HFF-Myc (cell line): ENCODE measurements around the gene TP53I13.
A peak's percentile ranks its signal among the peaks of the same experiment; 100 is the strongest.

Experiments used
- DNase-seq: peaks from one replicate; pipeline ENCODE4 v3.0.0-alpha.2; 2011; ENCODE audit warnings: low read depth; ENCODE audit errors: extremely low read depth
- H3K4me3 ChIP-seq: replicated peaks from 2 replicates; pipeline ENCODE4 v1.5.1; 2011; ENCODE audit warnings: low read depth, mild to moderate bottlenecking, control low read depth, low read length
- TF ChIP-seq, protein P1 (sequence below): IDR thresholded peaks from 2 replicates; pipeline ENCODE4 v1.5.1; 2012; ENCODE audit warnings: mild to moderate bottlenecking, low read depth, low read length, control low read depth; ENCODE audit errors: missing control alignments

The TP53I13 gene

DNA sequence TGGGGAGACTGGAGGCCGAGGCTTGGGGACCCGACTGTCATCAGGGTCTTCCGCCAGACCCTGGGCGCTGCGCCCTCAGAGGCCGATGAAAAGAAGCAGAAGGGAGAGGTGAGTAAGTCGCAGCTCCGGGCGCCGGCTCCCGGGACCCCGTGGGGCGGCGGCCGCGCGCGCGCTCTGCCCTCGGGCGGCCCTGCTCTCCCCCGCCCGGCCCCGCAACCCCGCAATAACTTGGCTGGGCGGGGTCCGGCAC, 1.3 kb upstream of the TP53I13 start:
- DNase-seq, result no peak
- H3K4me3 ChIP-seq, result peak overlapping the region; percentile 66
- TF ChIP-seq, protein P1, sequence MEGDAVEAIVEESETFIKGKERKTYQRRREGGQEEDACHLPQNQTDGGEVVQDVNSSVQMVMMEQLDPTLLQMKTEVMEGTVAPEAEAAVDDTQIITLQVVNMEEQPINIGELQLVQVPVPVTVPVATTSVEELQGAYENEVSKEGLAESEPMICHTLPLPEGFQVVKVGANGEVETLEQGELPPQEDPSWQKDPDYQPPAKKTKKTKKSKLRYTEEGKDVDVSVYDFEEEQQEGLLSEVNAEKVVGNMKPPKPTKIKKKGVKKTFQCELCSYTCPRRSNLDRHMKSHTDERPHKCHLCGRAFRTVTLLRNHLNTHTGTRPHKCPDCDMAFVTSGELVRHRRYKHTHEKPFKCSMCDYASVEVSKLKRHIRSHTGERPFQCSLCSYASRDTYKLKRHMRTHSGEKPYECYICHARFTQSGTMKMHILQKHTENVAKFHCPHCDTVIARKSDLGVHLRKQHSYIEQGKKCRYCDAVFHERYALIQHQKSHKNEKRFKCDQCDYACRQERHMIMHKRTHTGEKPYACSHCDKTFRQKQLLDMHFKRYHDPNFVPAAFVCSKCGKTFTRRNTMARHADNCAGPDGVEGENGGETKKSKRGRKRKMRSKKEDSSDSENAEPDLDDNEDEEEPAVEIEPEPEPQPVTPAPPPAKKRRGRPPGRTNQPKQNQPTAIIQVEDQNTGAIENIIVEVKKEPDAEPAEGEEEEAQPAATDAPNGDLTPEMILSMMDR, result no peak

DNA sequence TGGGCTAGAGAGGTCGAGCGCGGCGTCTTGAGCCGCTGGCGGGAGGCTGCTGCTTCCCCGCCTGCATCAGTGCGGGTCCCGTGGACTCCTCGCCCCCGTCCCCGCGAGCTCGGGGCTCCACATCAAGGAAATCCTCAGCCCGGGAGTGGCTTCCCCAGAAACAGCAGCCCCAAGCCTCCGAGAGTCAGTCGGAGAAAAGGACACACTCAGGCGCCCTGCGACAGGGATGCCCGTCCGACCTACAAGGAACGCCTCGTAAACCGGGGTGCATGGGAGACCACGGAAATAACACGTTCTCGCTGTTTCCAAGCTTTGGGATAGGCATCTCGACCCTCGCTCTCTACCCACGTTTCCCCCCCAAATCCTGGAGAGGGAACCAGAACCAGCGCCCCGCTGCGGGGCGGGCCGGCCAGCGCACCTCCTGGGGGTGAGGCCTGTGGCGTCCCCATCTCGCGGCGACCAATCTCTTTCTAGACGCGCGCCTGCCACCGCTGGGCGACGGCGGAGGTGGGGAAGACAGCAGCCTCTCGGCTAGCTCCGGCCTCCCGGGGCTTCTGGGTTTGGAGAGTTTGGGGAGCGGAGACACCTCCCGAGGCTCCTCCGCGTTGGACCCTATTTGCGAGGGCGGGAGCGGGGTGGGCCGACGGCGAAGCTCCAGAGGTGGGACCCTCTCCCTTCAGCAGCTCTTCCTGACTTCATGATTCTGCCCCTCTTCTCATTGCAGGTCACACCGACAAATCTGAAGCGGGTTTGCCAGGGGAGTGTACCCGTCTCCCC, 759 bp upstream of the TP53I13 start:
- DNase-seq, result no peak

DNA sequence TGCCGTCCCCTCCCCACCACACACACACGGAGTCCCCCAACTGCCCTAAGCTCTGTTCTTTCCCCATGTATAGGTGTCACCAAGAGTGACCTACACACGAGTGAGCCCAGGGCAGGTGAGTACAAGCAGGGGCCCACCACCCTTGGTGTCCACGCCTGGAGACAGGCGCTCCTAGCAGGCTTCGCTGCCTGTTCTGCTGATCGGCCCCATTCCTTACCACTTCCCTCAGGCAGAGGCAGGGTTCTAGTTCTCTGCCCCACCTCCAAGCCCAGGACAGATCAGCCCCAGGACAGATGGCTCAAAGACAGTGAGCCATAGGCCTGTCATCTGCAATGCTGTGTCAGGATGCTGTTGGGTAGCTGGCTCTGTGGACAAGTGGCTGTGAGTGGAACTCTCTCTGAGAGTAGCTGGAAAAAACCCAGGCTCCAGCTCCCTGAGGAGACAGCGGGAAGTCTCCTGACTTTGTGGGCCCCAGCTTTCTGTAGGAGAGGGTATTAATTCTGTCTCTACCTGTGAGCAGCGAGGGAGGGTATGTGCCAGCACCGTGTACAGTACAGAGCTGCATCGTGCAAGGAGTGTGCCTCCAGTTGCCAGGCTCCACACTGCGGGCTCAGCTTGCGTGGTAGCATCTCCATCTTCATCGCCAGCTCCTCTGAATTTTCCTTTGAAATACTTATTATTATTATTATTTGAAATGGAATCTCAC, 897 bp downstream of the TP53I13 start:
- H3K4me3 ChIP-seq, result peak overlapping the region; percentile 66
- TF ChIP-seq, protein P1, result no peak
- DNase-seq, result no peak

More for the DNA sequence above, 759 bp upstream of the TP53I13 start:
- TF ChIP-seq, protein P1, result no peak
- peak overlapping the region; percentile 66 for H3K4me3 ChIP-seq

DNA sequence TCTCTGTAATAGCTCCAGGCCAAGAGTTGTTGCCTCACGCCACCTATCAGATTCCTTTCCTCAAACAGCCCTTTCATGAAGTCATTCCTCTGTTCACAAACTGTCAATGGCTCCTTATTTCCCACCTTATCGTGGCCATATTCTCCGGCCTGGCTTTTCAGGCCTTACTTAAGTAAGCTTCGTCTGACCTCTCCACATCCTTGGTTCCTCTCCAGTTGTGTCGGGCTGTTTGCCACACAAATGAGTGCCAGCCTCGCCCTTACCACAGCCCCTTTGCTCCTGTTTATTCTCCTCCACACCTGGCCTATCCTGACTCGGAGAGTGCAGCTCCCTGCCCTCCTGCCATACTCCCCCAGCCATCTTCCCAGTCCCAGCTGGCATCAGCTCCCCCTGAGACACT, 2.0 kb downstream of the TP53I13 start:
- H3K4me3 ChIP-seq, result no peak overlapping the region
- TF ChIP-seq, protein P1, result no peak
- no peak for DNase-seq

DNA sequence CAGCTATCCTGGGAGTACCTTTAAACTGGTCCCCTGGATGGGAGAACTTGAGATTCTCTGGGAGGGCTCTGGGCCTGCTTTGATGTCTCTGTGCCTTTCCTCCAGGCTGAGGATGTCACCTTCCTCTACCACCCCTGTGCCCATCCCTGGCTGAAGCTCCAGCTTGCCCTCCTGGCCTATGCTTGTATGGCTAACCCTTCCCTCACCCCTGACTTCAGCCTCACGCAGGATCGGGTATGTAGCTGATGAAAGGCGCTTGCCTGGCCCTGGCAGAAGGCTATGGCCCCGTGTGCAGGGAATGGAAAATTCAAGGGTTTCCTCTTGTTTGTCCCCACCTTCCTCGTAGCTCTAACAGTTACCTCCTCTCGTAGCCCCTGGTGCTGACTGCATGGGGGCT, 3.0 kb downstream of the TP53I13 start:
- no peak overlapping the region for H3K4me3 ChIP-seq
- TF ChIP-seq, protein P1, result no peak
- DNase-seq, result no peak

DNA sequence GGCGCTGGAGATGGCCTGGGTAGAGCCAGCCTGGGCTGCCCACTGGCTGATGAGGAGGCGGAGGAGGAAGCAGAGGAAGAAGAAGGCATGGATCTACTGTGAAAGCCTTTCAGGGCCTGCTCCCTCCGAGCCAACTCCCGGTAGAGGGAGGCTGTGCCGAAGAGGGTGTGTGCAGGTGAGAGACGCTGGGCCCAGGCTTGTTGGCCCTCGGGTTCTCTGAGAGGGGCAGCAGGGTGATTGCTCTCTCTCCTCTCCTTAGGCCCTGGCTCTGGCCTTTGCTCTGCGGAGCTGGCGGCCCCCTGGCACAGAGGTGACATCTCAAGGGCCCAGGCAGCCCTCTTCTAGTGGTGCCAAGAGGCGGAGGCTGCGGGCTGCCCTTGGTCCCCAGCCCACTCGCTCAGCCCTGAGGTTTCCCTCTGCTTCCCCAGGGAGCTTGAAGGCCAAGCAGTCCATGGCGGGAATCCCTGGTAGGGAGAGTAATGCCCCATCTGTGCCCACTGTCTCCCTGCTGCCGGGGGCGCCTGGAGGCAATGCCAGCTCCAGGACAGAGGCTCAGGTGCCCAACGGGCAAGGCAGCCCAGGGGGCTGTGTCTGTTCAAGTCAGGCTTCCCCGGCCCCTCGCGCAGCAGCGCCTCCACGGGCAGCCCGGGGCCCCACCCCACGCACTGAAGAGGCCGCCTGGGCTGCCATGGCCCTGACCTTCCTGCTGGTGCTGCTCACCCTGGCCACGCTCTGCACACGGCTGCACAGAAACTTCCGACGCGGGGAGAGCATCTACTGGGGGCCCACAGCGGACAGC, 3.6 kb downstream of the TP53I13 start:
- DNase-seq, result no peak
- TF ChIP-seq, protein P1, result no peak
- no peak overlapping the region for H3K4me3 ChIP-seq
